GM20000 (cell line): Measurements from ENCODE around the gene JRKL.

Experiments
- DNase-seq: peaks from one replicate; pipeline ENCODE4 v3.0.0; 2012; ENCODE audit warnings: low spot score
- TF ChIP-seq, protein P1 (sequence below): IDR thresholded peaks from 2 replicates; pipeline ENCODE4 v1.5.1; 2012; ENCODE audit warnings: mild to moderate bottlenecking, control low read depth; ENCODE audit errors: extremely low read depth, missing control alignments

Gene JRKL

DNA sequence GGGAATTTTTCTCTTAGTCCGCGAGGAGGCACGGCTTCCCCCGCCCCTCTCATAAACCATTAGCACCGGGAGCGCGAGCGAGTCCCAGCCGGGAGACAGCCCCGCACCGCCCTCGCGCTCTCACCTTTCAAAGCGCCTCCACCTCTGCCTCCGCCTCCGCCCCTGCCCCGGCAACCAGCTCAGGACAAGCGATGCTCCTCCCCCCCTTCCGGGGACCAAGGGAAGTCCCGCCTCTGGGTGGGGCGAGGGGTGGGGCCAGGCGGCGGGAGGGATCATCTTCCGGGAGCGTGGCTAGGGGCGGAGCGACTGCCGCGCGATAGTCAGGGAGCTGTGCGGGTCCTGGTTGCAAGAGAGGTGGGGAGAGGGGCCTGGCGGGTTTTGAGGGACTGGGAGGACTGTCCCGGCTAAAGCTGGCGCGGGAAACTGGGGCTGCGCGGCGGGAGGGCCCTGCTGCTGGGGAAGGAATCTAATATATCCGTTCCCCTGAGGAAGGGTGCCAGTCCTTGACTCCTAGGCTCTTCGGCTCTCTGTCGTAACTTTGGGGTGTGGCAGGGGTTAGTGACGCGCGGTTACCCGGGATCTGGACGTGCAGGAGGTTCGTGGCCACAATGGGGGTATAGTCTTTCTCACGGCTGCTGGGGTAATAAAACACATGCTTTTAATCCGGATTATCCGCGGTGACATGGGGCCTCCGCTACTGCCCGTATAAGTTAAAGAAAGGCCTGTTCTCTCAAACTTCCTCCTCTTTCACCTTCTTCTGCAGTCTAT is at the start of gene JRKL, which contains the start of gene CCDC82:
JRKL (plus strand) TSS at position 294 of the 768 bp plus-strand sequence. CDS start 637 bp downstream, outside the sequence.
CCDC82 (minus strand) TSS at position 193 of the 768 bp plus-strand sequence. CDS start 5,165 bp downstream, outside the sequence.
- TF ChIP-seq, protein P1, sequence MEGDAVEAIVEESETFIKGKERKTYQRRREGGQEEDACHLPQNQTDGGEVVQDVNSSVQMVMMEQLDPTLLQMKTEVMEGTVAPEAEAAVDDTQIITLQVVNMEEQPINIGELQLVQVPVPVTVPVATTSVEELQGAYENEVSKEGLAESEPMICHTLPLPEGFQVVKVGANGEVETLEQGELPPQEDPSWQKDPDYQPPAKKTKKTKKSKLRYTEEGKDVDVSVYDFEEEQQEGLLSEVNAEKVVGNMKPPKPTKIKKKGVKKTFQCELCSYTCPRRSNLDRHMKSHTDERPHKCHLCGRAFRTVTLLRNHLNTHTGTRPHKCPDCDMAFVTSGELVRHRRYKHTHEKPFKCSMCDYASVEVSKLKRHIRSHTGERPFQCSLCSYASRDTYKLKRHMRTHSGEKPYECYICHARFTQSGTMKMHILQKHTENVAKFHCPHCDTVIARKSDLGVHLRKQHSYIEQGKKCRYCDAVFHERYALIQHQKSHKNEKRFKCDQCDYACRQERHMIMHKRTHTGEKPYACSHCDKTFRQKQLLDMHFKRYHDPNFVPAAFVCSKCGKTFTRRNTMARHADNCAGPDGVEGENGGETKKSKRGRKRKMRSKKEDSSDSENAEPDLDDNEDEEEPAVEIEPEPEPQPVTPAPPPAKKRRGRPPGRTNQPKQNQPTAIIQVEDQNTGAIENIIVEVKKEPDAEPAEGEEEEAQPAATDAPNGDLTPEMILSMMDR, result no peak
- DNase-seq, result peak; percentile 94

DNA sequence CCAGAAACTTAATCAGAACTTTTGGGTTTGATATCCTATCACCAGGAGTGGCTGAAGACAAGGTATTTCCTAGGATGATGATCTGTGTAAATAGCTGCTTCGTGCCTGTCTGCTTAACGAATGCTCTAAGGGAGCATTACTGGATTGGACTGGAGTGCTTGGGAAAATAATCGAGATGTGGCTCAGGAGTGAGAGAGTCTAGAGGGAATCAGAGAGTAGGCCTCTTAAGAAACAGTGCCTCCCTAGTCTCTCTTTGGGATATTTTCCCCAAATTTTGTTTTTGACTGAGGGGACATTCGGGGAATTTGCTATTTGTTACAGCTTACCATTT is 49.3 kb upstream of the JRKL start:
- no peak for DNase-seq
- TF ChIP-seq, protein P1, result no peak

DNA sequence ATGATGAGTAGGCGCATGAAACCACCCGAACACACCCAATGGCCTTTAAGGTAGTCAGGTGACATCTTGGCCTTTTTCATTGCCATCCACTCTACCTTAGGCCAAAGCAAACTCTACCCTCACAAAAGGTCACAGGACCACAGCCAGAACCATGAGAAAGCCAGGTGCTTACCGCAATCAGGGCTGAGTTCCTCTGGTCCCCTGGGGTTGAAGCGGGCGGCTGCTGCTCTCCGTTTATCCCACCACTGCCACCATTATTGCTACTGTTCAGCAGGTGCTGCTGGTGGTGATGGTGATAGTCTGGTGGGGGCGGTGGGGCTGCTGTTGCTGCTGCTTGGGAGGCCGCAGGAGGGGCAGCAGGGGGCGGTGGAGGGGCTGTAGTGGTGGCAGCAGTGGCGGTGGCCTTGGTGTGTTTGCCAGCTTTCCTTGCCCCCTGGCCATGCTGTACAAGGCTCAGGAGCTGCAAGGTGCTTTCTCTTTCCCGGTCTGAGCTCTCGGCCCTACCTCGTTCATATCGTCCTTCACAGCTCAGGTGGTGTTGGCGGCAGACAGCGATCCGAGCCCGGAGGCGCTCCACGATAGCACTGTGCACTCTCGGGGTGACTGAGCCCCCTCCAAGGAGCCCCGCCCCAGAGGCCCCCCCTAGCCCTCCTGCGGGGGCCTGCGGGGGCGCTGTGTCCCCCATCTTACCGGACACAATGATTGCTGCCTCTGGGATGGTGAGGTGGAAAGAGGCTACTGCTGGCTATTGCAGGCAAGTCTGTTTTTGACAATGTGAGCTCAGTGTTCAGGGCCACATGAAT is 48.4 kb upstream of the JRKL start:
- peak; percentile 59 for DNase-seq
- TF ChIP-seq, protein P1, result peak; percentile 61

DNA sequence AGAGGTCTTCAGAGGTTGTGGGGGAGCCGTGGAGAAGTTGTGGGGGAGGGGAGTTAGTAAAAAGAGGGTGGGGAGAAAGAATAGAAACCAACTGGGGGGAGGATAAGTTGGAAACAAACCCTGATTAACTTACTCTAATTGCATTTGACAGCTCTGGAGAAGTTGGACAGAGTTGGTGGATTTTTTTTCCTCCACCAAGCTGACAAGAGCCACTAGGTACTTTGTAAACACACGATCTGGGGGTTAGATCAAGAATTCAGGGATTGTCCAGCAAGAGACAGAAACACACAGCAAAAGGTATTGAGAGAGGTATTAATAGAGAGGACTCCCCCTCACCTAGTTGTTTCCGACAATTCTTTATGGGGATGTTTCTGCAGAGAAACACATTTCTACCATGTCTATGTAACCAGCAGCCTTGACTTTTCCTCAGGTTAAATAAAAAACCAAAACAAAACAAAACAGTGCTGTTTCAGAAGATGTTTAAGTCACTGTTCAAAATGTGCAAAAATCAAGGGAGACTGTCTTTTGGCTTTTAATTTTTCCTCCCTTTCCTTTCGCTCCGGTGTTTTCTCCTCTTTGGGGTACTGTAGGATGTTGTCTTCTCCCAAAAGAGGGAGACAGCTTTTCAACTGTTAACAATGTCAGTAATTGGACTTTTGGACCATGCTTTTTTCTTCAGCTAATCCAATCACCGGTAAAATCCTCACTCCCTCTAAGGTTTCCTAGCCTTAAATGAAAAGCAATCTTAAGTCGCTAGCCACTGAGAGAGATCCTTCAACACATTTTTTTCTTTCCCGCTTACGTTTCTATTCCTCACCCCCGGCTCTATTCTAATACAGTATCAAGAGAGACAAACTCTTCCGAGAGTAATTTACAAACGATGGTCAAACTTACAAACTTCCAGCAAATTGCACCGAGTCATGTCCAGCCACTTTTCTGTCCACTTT is 47.5 kb upstream of the JRKL start:
- DNase-seq, result no peak
- TF ChIP-seq, protein P1, result no peak

DNA sequence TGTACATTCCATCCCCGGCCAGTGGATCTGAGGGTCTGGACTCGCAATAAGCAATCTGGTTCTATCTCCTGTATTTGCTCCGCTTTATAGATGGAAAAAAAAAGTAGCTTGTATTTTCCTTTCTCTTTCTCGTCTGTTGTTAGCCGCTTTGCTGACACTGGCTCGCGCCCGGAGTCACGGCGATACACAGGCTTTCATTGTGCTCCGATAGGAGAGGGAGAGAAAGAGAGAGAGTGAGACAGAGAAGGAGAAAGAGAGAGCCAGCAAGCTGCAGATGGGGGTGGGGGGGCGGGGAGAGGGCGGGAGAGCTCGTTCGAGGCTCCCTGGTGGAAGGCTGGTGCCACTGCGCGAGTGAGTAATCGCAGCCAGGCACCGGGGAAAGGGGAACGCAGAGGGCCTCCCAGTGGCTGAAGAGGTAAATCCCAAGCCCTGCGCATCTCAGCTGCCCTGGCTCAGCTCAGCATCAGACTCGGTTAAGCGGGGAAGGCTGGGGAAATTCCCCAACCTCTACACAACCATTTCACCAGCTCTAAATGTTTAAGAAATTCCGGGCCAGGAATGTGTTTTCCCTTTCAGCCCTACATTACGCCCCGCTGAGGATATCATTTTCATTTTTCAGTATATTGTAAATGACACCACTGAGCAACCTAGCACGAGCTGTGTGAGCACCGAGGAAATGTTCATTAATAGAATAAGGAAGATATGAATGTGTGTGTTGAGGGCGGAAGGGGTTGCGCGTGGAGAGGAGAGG is 46.7 kb upstream of the JRKL start, which contains the start of gene MAML2:
MAML2 (minus strand) TSS at position 235 of the 751 bp plus-strand sequence. CDS start 1,300 bp downstream, outside the sequence.
- peak; percentile 89 for DNase-seq
- TF ChIP-seq, protein P1, result peak; percentile 89

DNA sequence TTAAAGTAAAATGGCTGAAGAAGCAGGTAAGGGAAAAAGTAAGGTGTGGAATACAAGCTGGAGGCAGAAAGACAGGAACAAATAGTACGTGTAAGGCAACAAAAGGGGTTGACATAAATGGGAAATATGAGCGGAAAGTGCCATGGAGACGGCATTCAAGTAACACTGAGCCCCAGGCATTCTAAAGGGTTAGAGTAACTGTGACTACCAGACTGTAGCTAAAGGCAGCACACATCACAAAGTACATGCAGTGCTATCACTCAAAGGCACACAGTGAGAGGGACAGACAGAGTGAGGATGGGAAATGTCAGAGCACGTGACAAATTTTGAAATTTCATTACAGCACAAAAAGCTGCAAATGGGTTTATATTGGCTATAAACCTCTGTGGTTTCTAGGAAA is 33.0 kb upstream of the JRKL start:
- no peak for DNase-seq
- TF ChIP-seq, protein P1, result no peak
